HUDEP-2 (cell line): ENCODE measurements around the gene TINAGL1.
"Not testable (repeated sequence)": the region's sequence is repeated elsewhere in the genome, so short reads cannot be mapped to it uniquely, and the experiment has no call there.

Experiments used
- DNase-seq, 76 experiments: peaks; one replicate each; lab custom pipeline; 2025; ENCODE audit not compliant: unreplicated experiment in 76 of 76; lab: John Stamatoyannopoulos, UW

Gene TINAGL1

GRCh38 chr1:31583082-31583994, 7.0 kb downstream of the TINAGL1 start:
- DNase-seq, result no peak

GRCh38 chr1:31583995-31584868, 7.9 kb downstream of the TINAGL1 start:
- peak in 5 of 76 experiments; percentile 7 to 39 (median 15) for DNase-seq

- DNase-seq, result no peak
Observed at GRCh38 chr1:31584869-31585735, 8.8 kb downstream of the TINAGL1 start.

- no peak for DNase-seq
Observed at GRCh38 chr1:31585736-31586365, 9.5 kb downstream of the TINAGL1 start.

- DNase-seq, result no peak
Observed at GRCh38 chr1:31586376-31587327, 10.3 kb downstream of the TINAGL1 start.

- DNase-seq, result not testable (repeated sequence)
Observed at GRCh38 chr1:31587328-31587699, 11.0 kb downstream of the TINAGL1 start.

- DNase-seq, result peak in 48 of 76 experiments; percentile 3 to 56 (median 27)
Observed at GRCh38 chr1:31587720-31588423, 11.6 kb downstream of the TINAGL1 start.

GRCh38 chr1:31588751-31589515, 12.6 kb downstream of the TINAGL1 start:
- DNase-seq, result no peak

- no peak for DNase-seq
Observed at GRCh38 chr1:31591425-31592093, 15.2 kb downstream of the TINAGL1 start.

- DNase-seq, result no peak
Observed at GRCh38 chr1:31592132-31592531, 15.8 kb downstream of the TINAGL1 start.

- no peak for DNase-seq
Observed at GRCh38 chr1:31593136-31593665, 16.9 kb downstream of the TINAGL1 start.

GRCh38 chr1:31593770-31594632, 17.7 kb downstream of the TINAGL1 start:
- DNase-seq, result peak in 48 of 76 experiments; percentile 3 to 68 (median 33)

- no peak for DNase-seq
Observed at GRCh38 chr1:31595836-31596736, 19.8 kb downstream of the TINAGL1 start.

- no peak for DNase-seq
Observed at GRCh38 chr1:31596737-31597097, 20.4 kb downstream of the TINAGL1 start.

- DNase-seq, result no peak
Observed at GRCh38 chr1:31598980-31599379, 22.7 kb downstream of the TINAGL1 start.
